ENCODE measurements around the gene ZNF280B. TPM values are rescaled to one million over a fixed set of nuclear protein-coding genes. Genes with fewer than 3 reads are reported as not detected.

The ZNF280B gene
- total and polyA plus RNA-seq, 2 of the 13 experiments (the other 11 are each of a cell fraction or from before 2014, with no cell fraction given): 3.7 to 3.9 TPM

DNA sequence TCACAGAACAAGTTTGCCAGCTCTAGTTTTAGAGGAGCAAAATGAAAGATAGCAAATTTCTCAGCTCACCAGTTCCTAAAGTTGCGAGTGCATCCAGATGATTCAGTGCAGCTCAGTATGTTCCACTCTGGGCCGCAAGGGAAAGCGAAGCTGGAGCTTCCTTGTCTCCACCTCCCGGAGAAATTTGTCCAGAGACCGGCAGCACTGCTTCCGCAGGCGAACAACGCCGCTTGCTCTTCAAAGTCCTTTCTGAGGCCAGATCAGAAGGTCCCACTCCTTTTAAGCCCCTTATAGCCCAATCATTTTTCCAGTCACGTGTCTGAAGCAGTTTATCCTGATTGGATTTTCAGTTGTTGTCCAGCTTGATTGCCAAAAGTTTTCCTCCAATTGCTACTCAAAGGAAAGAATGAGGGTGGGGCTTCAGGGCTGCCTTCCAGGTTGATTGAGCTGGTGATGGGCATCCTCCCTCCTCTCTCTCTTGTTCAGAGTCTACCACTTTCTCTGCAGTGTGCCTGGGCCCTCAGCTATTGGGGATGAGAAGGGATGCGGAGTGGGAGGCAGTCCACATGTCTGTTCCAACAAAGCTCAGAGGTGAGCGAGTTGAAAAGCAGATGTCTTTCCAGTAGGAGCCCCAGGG lies 11.6 kb upstream of the ZNF280B start, which contains the start of gene ZNF280A (continued):
- TF ChIP-seq, protein P1, sequence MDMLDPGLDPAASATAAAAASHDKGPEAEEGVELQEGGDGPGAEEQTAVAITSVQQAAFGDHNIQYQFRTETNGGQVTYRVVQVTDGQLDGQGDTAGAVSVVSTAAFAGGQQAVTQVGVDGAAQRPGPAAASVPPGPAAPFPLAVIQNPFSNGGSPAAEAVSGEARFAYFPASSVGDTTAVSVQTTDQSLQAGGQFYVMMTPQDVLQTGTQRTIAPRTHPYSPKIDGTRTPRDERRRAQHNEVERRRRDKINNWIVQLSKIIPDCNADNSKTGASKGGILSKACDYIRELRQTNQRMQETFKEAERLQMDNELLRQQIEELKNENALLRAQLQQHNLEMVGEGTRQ (IDR thresholded peaks at IDR 0.05; ENCODE audit: low read depth, low read length): peak; percentile 93
- TF ChIP-seq, protein P1 (CRISPR knock-in tag; IDR thresholded peaks at IDR 0.05; ENCODE audit: borderline replicate concordance): peak; percentile 95; the same call in 1 of the 2 replicates
- TF ChIP-seq ZKSCAN5 (CRISPR knock-in tag; IDR thresholded peaks at IDR 0.05) (no peak), ZNF224 (CRISPR knock-in tag; IDR thresholded peaks at IDR 0.05) (no peak), RBFOX2 (IDR thresholded peaks at IDR 0.05; ENCODE audit: low read depth, low read length) (0 out of 2 replicates have a peak, but pooled peaks have one; percentile 28), ARNT (IDR thresholded peaks at IDR 0.05) (no peak), REPIN1 (CRISPR knock-in tag; IDR thresholded peaks at IDR 0.05; ENCODE audit: borderline replicate concordance, low read depth) (peak; percentile 35; the same call in 1 of the 2 replicates), FOXK1 (CRISPR knock-in tag; IDR thresholded peaks at IDR 0.05; ENCODE audit: borderline replicate concordance, low read depth) (peak; percentile 60; the same call in 1 of the 2 replicates), NCOR1 (IDR thresholded peaks at IDR 0.05; ENCODE audit: borderline replicate concordance, low read length) (peak; percentile 33; the same call in 1 of the 2 replicates), RFXAP (CRISPR knock-in tag; IDR thresholded peaks at IDR 0.05; ENCODE audit: borderline replicate concordance) (peak; percentile 82), ZNF878 (CRISPR knock-in tag; IDR thresholded peaks at IDR 0.05) (peak; percentile 5; the same call in 1 of the 2 replicates), EEA1 (CRISPR knock-in tag; IDR thresholded peaks at IDR 0.05; ENCODE audit: borderline replicate concordance) (no peak), SMARCE1 (IDR thresholded peaks at IDR 0.05; ENCODE audit: borderline replicate concordance) (no peak), ZNF747 (CRISPR knock-in tag; IDR thresholded peaks at IDR 0.05; ENCODE audit: borderline replicate concordance) (no peak)
- TF ChIP-seq, protein P2, sequence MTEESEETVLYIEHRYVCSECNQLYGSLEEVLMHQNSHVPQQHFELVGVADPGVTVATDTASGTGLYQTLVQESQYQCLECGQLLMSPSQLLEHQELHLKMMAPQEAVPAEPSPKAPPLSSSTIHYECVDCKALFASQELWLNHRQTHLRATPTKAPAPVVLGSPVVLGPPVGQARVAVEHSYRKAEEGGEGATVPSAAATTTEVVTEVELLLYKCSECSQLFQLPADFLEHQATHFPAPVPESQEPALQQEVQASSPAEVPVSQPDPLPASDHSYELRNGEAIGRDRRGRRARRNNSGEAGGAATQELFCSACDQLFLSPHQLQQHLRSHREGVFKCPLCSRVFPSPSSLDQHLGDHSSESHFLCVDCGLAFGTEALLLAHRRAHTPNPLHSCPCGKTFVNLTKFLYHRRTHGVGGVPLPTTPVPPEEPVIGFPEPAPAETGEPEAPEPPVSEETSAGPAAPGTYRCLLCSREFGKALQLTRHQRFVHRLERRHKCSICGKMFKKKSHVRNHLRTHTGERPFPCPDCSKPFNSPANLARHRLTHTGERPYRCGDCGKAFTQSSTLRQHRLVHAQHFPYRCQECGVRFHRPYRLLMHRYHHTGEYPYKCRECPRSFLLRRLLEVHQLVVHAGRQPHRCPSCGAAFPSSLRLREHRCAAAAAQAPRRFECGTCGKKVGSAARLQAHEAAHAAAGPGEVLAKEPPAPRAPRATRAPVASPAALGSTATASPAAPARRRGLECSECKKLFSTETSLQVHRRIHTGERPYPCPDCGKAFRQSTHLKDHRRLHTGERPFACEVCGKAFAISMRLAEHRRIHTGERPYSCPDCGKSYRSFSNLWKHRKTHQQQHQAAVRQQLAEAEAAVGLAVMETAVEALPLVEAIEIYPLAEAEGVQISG (CRISPR knock-in tag; IDR thresholded peaks at IDR 0.05): 0 out of 2 replicates have a peak, but pooled peaks have one; percentile 27
- TF ChIP-seq, protein P3, sequence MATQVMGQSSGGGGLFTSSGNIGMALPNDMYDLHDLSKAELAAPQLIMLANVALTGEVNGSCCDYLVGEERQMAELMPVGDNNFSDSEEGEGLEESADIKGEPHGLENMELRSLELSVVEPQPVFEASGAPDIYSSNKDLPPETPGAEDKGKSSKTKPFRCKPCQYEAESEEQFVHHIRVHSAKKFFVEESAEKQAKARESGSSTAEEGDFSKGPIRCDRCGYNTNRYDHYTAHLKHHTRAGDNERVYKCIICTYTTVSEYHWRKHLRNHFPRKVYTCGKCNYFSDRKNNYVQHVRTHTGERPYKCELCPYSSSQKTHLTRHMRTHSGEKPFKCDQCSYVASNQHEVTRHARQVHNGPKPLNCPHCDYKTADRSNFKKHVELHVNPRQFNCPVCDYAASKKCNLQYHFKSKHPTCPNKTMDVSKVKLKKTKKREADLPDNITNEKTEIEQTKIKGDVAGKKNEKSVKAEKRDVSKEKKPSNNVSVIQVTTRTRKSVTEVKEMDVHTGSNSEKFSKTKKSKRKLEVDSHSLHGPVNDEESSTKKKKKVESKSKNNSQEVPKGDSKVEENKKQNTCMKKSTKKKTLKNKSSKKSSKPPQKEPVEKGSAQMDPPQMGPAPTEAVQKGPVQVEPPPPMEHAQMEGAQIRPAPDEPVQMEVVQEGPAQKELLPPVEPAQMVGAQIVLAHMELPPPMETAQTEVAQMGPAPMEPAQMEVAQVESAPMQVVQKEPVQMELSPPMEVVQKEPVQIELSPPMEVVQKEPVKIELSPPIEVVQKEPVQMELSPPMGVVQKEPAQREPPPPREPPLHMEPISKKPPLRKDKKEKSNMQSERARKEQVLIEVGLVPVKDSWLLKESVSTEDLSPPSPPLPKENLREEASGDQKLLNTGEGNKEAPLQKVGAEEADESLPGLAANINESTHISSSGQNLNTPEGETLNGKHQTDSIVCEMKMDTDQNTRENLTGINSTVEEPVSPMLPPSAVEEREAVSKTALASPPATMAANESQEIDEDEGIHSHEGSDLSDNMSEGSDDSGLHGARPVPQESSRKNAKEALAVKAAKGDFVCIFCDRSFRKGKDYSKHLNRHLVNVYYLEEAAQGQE (IDR thresholded peaks at IDR 0.05; ENCODE audit: borderline replicate concordance in 1 of 2, low read depth in 1 of 2, low read length in 2 of 2): 0 out of 4 replicates have a peak, but pooled peaks of 1 of the 2 experiments have one; percentile 11
- TF ChIP-seq, protein P4, sequence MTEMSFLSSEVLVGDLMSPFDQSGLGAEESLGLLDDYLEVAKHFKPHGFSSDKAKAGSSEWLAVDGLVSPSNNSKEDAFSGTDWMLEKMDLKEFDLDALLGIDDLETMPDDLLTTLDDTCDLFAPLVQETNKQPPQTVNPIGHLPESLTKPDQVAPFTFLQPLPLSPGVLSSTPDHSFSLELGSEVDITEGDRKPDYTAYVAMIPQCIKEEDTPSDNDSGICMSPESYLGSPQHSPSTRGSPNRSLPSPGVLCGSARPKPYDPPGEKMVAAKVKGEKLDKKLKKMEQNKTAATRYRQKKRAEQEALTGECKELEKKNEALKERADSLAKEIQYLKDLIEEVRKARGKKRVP (CRISPR knock-in tag; IDR thresholded peaks at IDR 0.05): 0 out of 4 replicates have a peak, but pooled peaks of 1 of the 2 experiments have one; percentile 5

Measured in HepG2 (cell line).